Right lobe of liver (tissue), 6 donors: Measurements from ENCODE around the gene PTPRN2. TPM values are rescaled to one million over a fixed set of nuclear protein-coding genes. Genes with fewer than 3 reads are reported as not detected.
A peak's percentile ranks its signal among the peaks of the same experiment; 100 is the strongest.

ENCODE experiments used
- ATAC-seq, 4 donors: fragments of 200-7000 bp; cut with Tn5 transposase; one replicate each; pipeline ENCODE4 v1.9.1; 2020; ENCODE audit warnings: mild to moderate bottlenecking in 4 of 4, moderate library complexity in 4 of 4
- DNase-seq, 3 donors: peaks; one replicate each; pipeline ENCODE4 v3.0.0-alpha.2; 2020
- H3K27ac ChIP-seq, 3 donors: fragments of 200-600 bp; one replicate each; pipeline ENCODE4 v1.8.0; 2022
- H3K27me3 ChIP-seq, 2 donors: fragments of 200-600 bp; one replicate each; pipeline ENCODE4 v1.8.0; 2022
- H3K36me3 ChIP-seq, 4 donors: fragments of 200-600 bp; sonication (generic) in 1 of 4; one replicate each; pipeline versions ENCODE4 v1.5.1 to v1.8.0; 2017 to 2022; ENCODE audit warnings: control low read depth in 1 of 4
- H3K4me1 ChIP-seq, 4 donors: fragments of 200-600 bp; sonication (generic) in 1 of 4; one replicate each; pipeline versions ENCODE4 v1.5.1 to v1.8.0; 2017 to 2022; ENCODE audit warnings: control low read depth in 1 of 4
- H3K4me3 ChIP-seq, 3 donors: fragments of 200-600 bp; one replicate each; pipeline ENCODE4 v1.8.0; 2022
- H3K9me3 ChIP-seq, 4 donors: fragments of 200-600 bp; sonication (generic) in 1 of 4; one replicate each; pipeline versions ENCODE4 v1.5.1 to v1.8.0; 2017 to 2022; ENCODE audit warnings: control low read depth in 1 of 4
- POLR2A ChIP-seq: fragments of 450-650 bp; IDR thresholded peaks from one replicate; pipeline ENCODE4 v1.6.1; 2017; ENCODE audit warnings: antibody characterized with exemption, mild to moderate bottlenecking
- WGBS: methylation state at CpG from one replicate; pipeline ENCODE4 v1.1.6; 2018; ENCODE audit warnings: low coverage, low lambda C conversion rate; ENCODE audit not compliant: insufficient coverage; ENCODE audit errors: missing lambda C conversion rate; 5-methylcytosine and 5-hydroxymethylcytosine counted together
- intact Hi-C, 2 donors: fragments of 100-400 bp; cut with DNase I; formaldehyde crosslinking; loops; one replicate each; pipeline versions ENCODE4 v1.11.2 to v1.14.1; 2022
- total RNA-seq, 6 experiments: library from RNA; depleted of rRNA in 2 of 6; stranded (reverse); fragments of >200 nt in 2 of 6; fragmentation: NEBNext Ultra II Directional in 3 of 6; extraction: Animal tissue kit (Norgen Biotek cat#: 25700) in 3 of 6; gene quantifications; one replicate each; pipeline versions ENCODE4 v1.1.0 to v1.2.4, GENCODE V29; 2016 to 2023
- TF ChIP-seq, protein P1 (sequence below), 4 donors: fragments of 200-600 bp in 3 of 4; fragments of 450-650 bp in 1 of 4; IDR thresholded peaks; one replicate each; pipeline versions ENCODE4 v1.5.1 to v1.8.0; 2016 to 2022; ENCODE audit warnings: antibody characterized with exemption in 4 of 4, mild to moderate bottlenecking in 2 of 4
- donor health status: DM: no; HTN: yes; CAD: no.
- donor health status: DM: no; HTN: no; CAD: no.
- donor health status: DM: no; HTN: no; CAD: no.
- donor health status: DM: no; HTN: yes; CAD: no.
- donor health status: DM: no; HTN: yes; CAD: no.

PTPRN2 gene
- total RNA-seq, 6 experiments from 2014 or later, result 0.15 to 0.87 (median 0.67) TPM

- no peaks in the 10 kb centered on the region for H3K4me1 ChIP-seq
- 91% methylated on average over 4 of the region's 13 CpGs for WGBS
- no peaks in the 10 kb centered on the region for H3K36me3 ChIP-seq
- TF ChIP-seq, protein P1, sequence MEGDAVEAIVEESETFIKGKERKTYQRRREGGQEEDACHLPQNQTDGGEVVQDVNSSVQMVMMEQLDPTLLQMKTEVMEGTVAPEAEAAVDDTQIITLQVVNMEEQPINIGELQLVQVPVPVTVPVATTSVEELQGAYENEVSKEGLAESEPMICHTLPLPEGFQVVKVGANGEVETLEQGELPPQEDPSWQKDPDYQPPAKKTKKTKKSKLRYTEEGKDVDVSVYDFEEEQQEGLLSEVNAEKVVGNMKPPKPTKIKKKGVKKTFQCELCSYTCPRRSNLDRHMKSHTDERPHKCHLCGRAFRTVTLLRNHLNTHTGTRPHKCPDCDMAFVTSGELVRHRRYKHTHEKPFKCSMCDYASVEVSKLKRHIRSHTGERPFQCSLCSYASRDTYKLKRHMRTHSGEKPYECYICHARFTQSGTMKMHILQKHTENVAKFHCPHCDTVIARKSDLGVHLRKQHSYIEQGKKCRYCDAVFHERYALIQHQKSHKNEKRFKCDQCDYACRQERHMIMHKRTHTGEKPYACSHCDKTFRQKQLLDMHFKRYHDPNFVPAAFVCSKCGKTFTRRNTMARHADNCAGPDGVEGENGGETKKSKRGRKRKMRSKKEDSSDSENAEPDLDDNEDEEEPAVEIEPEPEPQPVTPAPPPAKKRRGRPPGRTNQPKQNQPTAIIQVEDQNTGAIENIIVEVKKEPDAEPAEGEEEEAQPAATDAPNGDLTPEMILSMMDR (IDR thresholded peaks at IDR 0.05), result no peak
- no peak for TF ChIP-seq POLR2A
- no peak for DNase-seq
- intact Hi-C loops, result no loop called here
- H3K27ac ChIP-seq, result no peak overlapping the region
- H3K4me3 ChIP-seq, result no peak overlapping the region
- no peaks in the 10 kb centered on the region for H3K27me3 ChIP-seq
- ATAC-seq, result no peak
- H3K9me3 ChIP-seq, result no peaks in the 10 kb centered on the region
Measured at GRCh38 chr7:158329686-158330085, 257.9 kb downstream of the PTPRN2 start.

- no peaks in the 10 kb centered on the region for H3K36me3 ChIP-seq
- no peak for ATAC-seq
Measured at GRCh38 chr7:158329014-158329610, 258.5 kb downstream of the PTPRN2 start.

GRCh38 chr7:158328376-158329013, 259.1 kb downstream of the PTPRN2 start:
- DNase-seq (no peak), ATAC-seq (peak in 1 of 4 donors; percentile 24)
- Histone ChIP-seq H3K27me3 (no peaks in the 10 kb centered on the region), H3K9me3 (no peaks in the 10 kb centered on the region), H3K27ac (no peak overlapping the region), H3K36me3 (no peaks in the 10 kb centered on the region), H3K4me3 (no peak overlapping the region), H3K4me1 (no peaks in the 10 kb centered on the region)
- no peak for TF ChIP-seq POLR2A
- TF ChIP-seq, protein P1 (IDR thresholded peaks at IDR 0.05), result no peak
- intact Hi-C loops, result no loop called here
- 50% methylated on average over 2 of the region's 16 CpGs for WGBS

More at GRCh38 chr7:158329014-158329610, 258.5 kb downstream of the PTPRN2 start:
- Histone ChIP-seq H3K27me3 (no peaks in the 10 kb centered on the region), H3K4me3 (no peak overlapping the region), H3K9me3 (no peaks in the 10 kb centered on the region), H3K27ac (no peak overlapping the region), H3K4me1 (no peaks in the 10 kb centered on the region)
- intact Hi-C loops, result no loop called here
- TF ChIP-seq, protein P1 (IDR thresholded peaks at IDR 0.05), result no peak
- TF ChIP-seq POLR2A, result no peak
- WGBS, result 86% methylated on average over 9 of the region's 28 CpGs
- DNase-seq, result no peak

DNA sequence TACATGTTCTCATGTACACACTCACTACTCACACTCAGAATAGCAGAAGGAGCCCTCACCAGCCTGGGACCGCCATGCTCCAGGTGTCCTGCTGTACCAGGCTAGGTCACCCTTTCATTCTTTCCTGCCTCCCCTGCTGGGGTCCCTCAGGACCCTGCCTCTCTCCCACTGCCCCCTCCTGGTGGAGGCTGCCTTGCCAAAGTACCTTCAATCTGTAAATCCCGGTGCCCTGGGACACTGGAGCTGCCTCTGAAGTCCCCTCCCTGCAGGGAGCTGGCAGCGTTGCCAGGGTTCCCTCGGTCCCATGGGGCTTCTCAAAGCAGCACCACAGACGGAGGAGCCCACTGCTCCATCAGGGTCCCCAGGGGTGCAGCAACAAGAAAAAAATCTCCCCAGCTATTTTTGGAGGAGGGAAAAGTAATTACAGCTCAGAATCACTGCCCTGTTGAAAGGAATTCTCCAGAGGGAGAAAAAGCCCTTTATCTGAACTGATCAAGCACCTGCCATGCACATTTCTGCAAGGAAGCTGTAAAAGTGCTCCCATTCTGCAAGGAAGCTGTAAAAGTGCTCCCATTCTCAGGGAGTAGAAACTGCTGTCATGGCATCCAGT, 259.9 kb downstream of the PTPRN2 start:
- Histone ChIP-seq H3K27me3 (no peaks in the 10 kb centered on the region), H3K9me3 (no peaks in the 10 kb centered on the region), H3K27ac (no peak overlapping the region), H3K4me3 (no peak overlapping the region), H3K36me3 (no peaks in the 10 kb centered on the region), H3K4me1 (no peaks in the 10 kb centered on the region)
- intact Hi-C loops, result no loop called here
- ATAC-seq, result no peak
- DNase-seq, result no peak
- TF ChIP-seq, protein P1 (IDR thresholded peaks at IDR 0.05), result no peak
- TF ChIP-seq POLR2A, result no peak
- WGBS, result 51% methylated on average over 5 of the region's 5 CpGs
